Hindlimb muscle (tissue), 1 donor: ENCODE data around the gene ABCG4. TPM values are rescaled to one million over a fixed set of nuclear protein-coding genes. Genes with fewer than 3 reads are reported as not detected.
"Not testable (repeated sequence)": the region's sequence is repeated elsewhere in the genome, so short reads cannot be mapped to it uniquely, and the experiment has no call there.

Source experiments
- DNase-seq: peaks from one replicate; pipeline ENCODE4 v3.0.0-alpha.2; 2013
- polyA plus RNA-seq: library from polyadenylated mRNA; unstranded; fragments of 120-200 nt; gene quantifications from one replicate; pipeline ENCODE4 v1.2.1, GENCODE V29; 2013; ENCODE audit not compliant: insufficient read length

Gene ABCG4
- polyA plus RNA-seq, 1 donor: 0.34 TPM

- no peak for DNase-seq
Observed at GRCh38 chr11:119116235-119116594, 32.6 kb upstream of the ABCG4 start.

- no peak for DNase-seq
Observed at GRCh38 chr11:119116601-119117000, 32.3 kb upstream of the ABCG4 start.

GRCh38 chr11:119117004-119117706 is 31.7 kb upstream of the ABCG4 start:
- DNase-seq: no peak

DNA sequence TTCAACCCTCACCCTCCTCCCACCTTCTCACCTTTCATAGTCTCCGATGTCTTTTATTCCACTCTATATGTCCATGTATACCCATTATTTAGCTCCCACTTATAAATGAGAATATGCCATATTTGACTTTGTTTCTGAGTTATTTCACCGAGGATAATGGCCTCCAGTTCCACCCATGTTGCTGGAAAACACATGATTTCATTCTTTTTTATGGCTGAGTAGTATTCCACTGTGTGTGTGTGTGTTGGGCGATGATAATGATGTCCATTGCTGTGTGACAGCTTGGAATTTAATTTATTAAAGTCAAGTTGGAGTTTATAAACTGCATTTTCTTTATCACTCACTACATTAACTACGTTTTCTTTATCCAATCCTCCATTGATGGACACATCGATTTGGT is 30.6 kb upstream of the ABCG4 start:
- DNase-seq: no peak

- no peak for DNase-seq
Observed at GRCh38 chr11:119118946-119119345, 29.9 kb upstream of the ABCG4 start.

DNA sequence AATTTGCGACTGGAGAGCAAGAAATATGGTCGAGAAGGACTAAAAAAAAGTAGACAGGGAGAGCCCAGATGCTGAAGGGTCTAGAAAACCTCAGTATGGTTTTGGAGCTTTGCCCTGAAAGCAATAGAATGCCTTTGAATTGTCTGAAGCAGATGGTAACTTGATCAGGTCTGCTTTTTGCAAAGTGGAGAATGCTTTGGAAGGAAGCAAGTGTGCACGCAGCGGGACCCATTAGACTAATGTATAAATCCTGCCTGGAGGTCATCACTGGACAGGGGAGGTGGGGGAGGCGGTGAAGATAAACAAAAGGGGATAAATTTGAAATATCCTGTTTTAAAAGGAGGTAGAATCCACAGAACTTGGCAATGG is 28.2 kb upstream of the ABCG4 start:
- DNase-seq: no peak

DNA sequence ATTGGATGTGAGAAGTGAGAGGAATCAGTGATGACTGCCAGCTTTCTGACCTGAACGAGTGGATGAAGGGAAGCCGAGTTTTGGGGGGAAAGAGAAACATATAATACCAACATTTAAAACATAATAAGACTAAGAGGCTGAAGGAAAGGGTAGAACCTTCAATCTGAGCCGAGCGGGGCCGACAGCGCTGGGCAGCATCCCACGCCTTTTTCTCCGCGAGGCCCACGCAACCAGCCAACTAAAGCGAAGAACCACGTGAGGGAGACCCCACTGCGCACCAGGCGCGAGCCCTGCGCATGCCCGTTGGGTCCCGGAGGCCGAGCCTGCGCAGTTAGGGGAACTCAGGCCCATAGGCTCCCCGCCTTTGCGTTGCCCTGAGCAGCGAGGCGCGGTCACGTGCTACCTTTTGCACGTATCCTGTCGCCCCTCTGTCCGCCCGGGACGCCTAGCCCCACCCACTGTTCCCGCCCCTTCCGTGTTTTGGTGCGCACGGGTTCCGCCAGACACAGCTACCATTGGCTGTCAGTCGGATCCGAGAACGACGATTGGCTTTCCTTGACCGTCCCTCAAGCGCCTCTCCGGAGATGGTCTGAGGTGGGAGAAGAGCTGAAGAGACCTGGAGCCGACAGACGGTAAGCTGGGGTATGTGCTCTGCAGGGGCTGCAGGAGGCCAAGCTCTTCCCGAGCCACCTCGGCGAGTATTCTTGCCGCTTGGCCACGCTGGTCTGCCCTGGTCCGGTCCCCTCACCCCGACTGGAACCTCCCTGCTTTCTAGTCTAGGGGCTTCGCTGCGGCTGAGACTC is 27.6 kb upstream of the ABCG4 start, which contains the start of gene HINFP:
TSS of gene HINFP (plus strand) at position 573 of the 803 bp plus-strand sequence. CDS start 5,365 bp downstream, outside the sequence.
- DNase-seq: peak; percentile 99

GRCh38 chr11:119121811-119122124 is 27.1 kb upstream of the ABCG4 start:
- no peak for DNase-seq

DNA sequence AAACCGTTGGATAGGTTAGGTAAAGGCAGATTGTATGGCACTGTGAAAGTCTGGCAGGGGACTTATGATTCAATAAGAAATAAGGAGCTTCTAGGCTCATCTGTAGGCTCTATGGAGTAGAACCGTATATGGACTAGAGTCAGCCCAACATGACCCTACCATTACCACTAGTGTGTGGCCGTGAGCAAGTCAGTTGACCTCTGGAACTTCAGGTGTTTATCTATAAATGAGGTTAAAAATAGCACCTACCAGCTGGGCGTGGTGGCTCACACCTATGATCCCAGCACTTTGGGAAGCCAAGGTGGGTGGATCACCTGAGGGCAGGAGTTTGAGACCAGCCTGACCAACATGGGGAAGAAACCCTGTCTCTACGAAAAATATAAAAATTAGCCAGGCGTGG is 23.0 kb upstream of the ABCG4 start:
- no peak for DNase-seq

GRCh38 chr11:119126675-119127268 is 22.1 kb upstream of the ABCG4 start:
- no peak for DNase-seq

DNA sequence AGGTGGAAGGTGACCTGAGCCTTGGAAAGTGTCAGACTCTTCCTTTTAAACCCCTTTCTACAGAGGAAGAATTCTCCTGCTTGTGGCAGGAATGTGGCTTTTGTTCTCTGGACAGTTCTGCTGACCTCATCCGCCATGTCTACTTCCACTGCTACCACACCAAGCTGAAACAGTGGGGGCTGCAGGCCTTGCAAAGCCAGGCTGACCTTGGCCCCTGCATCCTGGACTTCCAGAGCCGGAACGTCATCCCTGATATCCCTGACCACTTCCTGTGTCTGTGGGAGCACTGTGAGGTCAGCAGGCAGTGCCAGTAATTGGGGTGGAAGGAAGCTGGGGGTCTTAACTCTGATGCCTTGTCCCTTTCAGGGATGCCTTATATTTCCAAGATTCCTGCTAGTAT is 18.2 kb upstream of the ABCG4 start:
- DNase-seq: no peak

DNA sequence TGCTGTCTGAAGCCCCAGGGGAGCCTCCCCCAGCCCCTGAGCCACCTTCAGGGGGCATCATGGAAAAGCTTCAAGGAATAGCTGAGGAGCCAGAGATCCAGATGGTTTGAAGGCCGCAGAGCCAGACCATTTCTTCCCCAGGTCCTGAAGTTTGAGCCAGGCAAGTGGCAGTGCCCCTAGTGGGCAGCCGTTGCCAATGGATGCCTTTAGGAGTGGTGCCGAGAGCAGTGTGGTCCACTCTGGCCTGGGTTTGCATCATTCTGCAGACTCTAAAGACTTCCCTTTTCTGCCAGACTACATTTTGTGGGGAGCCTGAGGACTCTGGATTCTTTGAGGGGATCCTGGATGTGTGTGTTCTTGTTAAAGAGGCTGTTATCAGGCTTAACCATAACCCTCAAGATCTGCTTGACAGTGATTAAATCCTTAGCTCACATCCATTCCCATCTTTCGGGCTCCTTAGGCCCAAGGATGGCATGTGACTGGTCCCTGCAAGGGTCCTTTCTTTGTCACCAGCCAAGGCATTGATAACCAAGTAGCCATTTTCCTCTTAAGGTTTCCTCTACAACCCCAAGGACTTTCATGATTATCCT is 14.4 kb upstream of the ABCG4 start:
- DNase-seq: no peak

DNA sequence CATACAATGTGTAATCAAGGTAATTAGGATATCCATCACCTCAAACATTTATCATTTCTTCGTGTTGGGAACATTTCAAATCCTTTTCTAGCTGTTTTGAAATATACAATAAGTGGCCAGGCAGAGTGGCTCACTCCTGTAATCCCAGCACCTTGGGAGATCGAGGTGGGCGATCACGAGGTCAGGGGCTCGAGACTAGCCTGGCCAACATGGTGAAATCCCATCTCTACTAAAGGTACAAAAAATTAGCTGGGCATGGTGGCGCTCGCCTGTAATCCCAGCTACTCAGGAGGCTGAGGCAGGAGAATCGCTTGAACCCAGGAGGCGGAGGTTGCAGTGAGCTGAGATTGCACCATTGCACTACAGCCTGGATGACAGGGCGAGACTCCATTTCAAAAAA is 9.6 kb upstream of the ABCG4 start:
- DNase-seq: not testable (repeated sequence)

- peak; percentile 46 for DNase-seq
Observed at GRCh38 chr11:119144825-119145486, 3.9 kb upstream of the ABCG4 start.

GRCh38 chr11:119145551-119145950 is 3.3 kb upstream of the ABCG4 start:
- DNase-seq: no peak

- DNase-seq: no peak
Observed at GRCh38 chr11:119147604-119148333, 1.1 kb upstream of the ABCG4 start.

DNA sequence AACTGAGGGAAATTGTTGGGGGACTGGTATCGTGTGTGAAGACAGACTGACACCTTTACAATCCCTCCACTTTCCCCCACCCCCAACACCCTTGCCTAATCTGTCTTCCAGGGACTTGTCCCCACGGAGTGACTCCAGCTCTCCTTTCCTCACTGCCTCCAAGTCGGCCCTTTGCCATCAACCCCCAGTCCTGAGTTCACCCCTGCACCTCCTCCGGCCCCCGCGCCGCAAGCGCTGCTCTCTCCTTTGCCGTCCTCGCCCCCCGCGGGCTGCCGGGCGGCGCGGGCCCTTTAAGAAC is 183 bp upstream of the ABCG4 start:
- no peak for DNase-seq

DNA sequence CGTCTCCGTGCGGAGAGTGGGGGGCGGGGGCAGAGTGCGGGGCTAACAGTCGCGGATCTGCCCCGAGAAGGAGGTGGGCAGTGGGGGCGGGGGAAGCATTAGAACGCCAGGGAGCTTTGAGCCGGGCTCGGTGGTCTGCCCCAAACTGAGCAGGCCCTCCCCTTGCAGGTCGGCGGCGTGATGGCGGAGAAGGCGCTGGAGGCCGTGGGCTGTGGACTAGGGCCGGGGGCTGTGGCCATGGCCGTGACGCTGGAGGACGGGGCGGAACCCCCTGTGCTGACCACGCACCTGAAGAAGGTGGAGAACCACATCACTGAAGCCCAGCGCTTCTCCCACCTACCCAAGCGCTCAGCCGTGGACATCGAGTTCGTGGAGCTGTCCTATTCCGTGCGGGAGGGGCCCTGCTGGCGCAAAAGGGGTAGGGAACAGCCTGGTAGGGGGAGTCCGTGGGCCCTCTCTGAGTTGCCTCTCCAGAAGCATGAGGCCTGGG is 979 bp downstream of the ABCG4 start:
- DNase-seq: no peak

- no peak for DNase-seq
Observed at GRCh38 chr11:119152043-119152442, 3.2 kb downstream of the ABCG4 start.

DNA sequence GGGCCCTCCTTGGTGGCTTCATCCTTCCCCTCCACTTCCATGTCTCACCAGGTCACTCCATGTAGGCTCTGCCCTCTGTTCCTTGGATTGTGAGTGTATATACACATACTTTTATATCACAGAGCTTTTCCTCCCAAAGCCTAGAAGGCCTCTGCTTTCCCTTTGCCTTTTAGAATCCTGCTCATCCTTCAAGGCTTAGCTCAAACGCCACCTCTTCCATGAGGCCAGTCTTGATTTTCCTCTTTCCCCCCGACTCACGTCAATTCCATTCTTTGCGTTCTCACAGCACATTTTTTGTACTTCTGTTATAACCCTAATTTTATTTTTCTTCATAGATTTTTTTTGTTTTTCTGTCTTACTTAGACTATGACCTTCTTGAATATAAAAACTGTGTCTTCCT is 3.8 kb downstream of the ABCG4 start:
- DNase-seq: no peak

DNA sequence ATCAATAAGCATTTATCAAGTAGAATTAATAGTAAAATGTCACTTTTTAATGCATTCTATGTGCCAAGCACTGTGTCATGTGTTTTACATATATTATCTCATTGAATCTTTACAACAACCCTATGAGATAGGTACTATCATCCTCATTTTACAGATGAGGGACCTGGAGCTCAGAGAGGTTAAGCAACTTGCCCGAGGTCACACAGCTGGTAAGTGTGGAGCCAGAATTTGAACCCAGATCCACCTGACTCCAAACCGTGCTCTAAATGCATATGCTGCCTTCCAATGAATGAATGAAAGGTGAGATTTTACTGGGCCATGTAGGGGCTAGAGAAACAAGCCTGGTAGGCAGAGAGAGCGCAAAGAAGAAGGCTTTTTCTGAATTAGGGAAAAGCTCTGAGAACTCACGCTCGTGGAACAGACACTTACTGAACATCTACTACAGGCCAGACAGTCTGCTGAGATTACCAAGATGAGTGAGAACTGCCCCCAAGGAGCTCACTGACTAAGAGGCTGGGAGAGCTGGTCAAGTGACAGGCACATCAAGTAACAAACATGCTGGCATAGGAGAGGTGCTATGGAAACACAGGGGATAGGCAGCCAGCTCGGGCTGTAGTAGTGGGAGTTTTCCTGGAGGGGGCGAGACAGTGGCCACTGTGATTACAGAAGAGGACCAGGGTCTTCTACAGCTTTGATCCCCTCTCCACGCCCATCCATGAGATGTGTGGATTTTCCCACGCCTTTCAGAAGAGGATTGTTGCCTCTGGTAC is 4.4 kb downstream of the ABCG4 start:
- DNase-seq: no peak

- DNase-seq: no peak
Observed at GRCh38 chr11:119154178-119154577, 5.3 kb downstream of the ABCG4 start.
